Calu3 (cell line): ENCODE measurements around the gene FRAS1. TPM values are rescaled to one million over a fixed set of nuclear protein-coding genes. Genes with fewer than 3 reads are reported as not detected.

ENCODE experiments used
- BruUV-seq: library from RNA; stranded (reverse); fragments of 400-500 nt; replicated peaks from 2 replicates; lab custom pipeline; 2021; lab: Mats Ljungman, UMichigan
- CTCF ChIA-PET: fragments of 300-600 bp; sonication (Branson Sonifier 250); formaldehyde crosslinking; loops from one replicate; lab custom pipeline; 2022; ENCODE audit warnings: antibody characterized with exemption; lab: Charles Lee
- DNase-seq: peaks from one replicate; pipeline ENCODE4 v3.0.0; 2022
- H3K27ac Mint-ChIP-seq: one replicate; pipeline ENCODE4 v1.8.0; 2022; ENCODE audit warnings: mixed read lengths; ENCODE audit not compliant: unreplicated experiment
- H3K27me3 Mint-ChIP-seq: one replicate; pipeline ENCODE4 v1.8.0; 2022; ENCODE audit warnings: mixed read lengths; ENCODE audit not compliant: unreplicated experiment
- H3K36me3 Mint-ChIP-seq: one replicate; pipeline ENCODE4 v1.8.0; 2022; ENCODE audit warnings: mild to moderate bottlenecking, moderate library complexity, mixed read lengths; ENCODE audit not compliant: insufficient read depth, unreplicated experiment
- H3K4me1 Mint-ChIP-seq: one replicate; pipeline ENCODE4 v1.8.0; 2022; ENCODE audit warnings: mild to moderate bottlenecking, low read depth, mixed read lengths; ENCODE audit not compliant: unreplicated experiment
- H3K4me3 Mint-ChIP-seq: one replicate; pipeline ENCODE4 v1.8.0; 2022; ENCODE audit warnings: mild to moderate bottlenecking, low read depth, moderate library complexity, mixed read lengths; ENCODE audit not compliant: unreplicated experiment
- H3K9me3 Mint-ChIP-seq: one replicate; pipeline ENCODE4 v1.8.0; 2022; ENCODE audit warnings: low read depth, mixed read lengths; ENCODE audit not compliant: unreplicated experiment
- intact Hi-C: fragments of 100-400 bp; cut with micrococcal nuclease; formaldehyde crosslinking; loops from one replicate; pipeline ENCODE4 v1.10.0; 2022; ENCODE audit not compliant: unreplicated experiment
- total RNA-seq: library from RNA; stranded (reverse); gene quantifications from 2 replicates; pipeline ENCODE4 v1.2.3, GENCODE V29; 2022
- TF ChIP-seq, protein P1 (sequence below): fragments of 200-600 bp; IDR thresholded peaks from one replicate; pipeline ENCODE4 v1.8.0; 2022; ENCODE audit warnings: antibody characterized with exemption; ENCODE audit not compliant: unreplicated experiment

The FRAS1 gene
- total RNA-seq, 1 experiment from 2014 or later = 29.4 TPM

DNA sequence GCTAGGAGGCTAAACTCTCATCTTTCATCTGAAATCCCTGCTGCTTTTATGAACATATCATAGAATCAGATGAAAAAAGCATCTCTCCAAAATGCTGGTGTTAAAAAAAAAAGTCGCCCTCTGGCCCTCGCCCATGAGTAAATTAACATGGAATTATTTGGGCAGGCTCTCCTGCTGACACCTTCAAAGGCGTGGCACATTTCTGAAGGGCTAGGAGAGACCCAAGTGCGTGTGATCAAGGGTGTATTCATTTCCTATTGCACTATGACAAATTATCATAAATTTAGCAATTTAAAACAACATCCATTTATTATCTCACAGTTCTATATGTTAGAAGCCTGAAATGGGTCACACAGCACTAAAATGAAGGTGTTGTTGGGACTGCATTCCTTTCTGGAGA is 499.5 kb downstream of the FRAS1 start:
- peak overlapping the region; percentile 93 for H3K27ac Mint-ChIP-seq
- intact Hi-C loops = no loop called here
- CTCF ChIA-PET = no interaction called here
- no peak for DNase-seq
- H3K9me3 Mint-ChIP-seq = no peaks in the 10 kb centered on the region
- peaks cover 44% of the 10 kb centered on the region for H3K4me1 Mint-ChIP-seq
- H3K27me3 Mint-ChIP-seq = no peaks in the 10 kb centered on the region
- no peak overlapping the region for H3K4me3 Mint-ChIP-seq
- no TSS peak for BruUV-seq
- H3K36me3 Mint-ChIP-seq = peaks cover 70% of the 10 kb centered on the region
- TF ChIP-seq, protein P1, sequence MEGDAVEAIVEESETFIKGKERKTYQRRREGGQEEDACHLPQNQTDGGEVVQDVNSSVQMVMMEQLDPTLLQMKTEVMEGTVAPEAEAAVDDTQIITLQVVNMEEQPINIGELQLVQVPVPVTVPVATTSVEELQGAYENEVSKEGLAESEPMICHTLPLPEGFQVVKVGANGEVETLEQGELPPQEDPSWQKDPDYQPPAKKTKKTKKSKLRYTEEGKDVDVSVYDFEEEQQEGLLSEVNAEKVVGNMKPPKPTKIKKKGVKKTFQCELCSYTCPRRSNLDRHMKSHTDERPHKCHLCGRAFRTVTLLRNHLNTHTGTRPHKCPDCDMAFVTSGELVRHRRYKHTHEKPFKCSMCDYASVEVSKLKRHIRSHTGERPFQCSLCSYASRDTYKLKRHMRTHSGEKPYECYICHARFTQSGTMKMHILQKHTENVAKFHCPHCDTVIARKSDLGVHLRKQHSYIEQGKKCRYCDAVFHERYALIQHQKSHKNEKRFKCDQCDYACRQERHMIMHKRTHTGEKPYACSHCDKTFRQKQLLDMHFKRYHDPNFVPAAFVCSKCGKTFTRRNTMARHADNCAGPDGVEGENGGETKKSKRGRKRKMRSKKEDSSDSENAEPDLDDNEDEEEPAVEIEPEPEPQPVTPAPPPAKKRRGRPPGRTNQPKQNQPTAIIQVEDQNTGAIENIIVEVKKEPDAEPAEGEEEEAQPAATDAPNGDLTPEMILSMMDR = no peak

DNA sequence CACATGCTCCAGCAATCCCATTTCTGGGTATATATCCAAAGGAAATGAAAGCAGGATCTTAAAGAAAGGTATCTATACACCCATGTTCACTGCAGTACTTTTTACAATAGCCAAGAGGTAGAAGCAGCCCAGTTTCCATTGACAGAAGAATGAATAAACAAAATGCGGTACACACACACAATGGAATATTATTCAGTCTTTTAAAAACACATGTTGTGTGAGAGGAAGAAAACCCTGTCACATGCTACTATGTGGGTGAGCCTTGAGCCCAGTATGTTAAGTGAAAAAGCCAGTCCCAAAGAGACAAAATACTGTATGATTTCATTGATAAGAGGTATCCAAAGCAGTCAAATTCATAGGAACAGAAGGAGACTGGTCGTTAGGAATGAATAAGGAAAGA is 500.7 kb downstream of the FRAS1 start:
- CTCF ChIA-PET = no interaction called here
- Mint-ChIP-seq H3K4me3 (no peak overlapping the region), H3K9me3 (no peaks in the 10 kb centered on the region), H3K36me3 (peaks cover 72% of the 10 kb centered on the region), H3K4me1 (peaks cover 55% of the 10 kb centered on the region), H3K27ac (peak overlapping the region; percentile 93), H3K27me3 (no peaks in the 10 kb centered on the region)
- BruUV-seq = no TSS peak
- TF ChIP-seq, protein P1 = no peak
- intact Hi-C loops = no loop called here
- DNase-seq = no peak

DNA sequence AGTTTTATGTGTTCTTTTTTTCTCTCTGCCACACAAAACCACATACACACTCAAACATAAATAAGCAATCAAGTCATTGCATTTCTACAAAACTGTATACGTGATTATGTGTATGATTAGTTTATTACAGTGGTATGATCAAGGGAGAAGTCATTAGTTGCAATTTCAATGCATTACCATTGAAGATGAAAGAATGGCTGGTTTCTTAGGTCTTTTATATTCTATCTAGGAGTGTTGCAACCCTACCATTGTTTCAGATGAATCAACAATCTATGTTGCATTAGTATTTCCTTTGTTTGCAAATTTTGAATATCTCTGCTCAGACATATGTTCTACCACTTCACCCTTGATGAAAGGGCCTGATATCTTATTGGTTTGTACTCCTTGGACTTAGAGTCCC is 501.3 kb downstream of the FRAS1 start:
- intact Hi-C loops = no loop called here
- CTCF ChIA-PET = interaction anchor here (1.3 kb wide), 1 partner anchor 24 kb away, joined by 4 read pairs; no protein-coding TSS in a partner anchor
- DNase-seq = no peak
- Mint-ChIP-seq H3K4me3 (no peak overlapping the region), H3K36me3 (peaks cover 77% of the 10 kb centered on the region), H3K9me3 (no peaks in the 10 kb centered on the region), H3K27me3 (no peaks in the 10 kb centered on the region), H3K27ac (peak overlapping the region; percentile 93), H3K4me1 (peaks cover 58% of the 10 kb centered on the region)
- no TSS peak for BruUV-seq
- TF ChIP-seq, protein P1 = no peak

DNA sequence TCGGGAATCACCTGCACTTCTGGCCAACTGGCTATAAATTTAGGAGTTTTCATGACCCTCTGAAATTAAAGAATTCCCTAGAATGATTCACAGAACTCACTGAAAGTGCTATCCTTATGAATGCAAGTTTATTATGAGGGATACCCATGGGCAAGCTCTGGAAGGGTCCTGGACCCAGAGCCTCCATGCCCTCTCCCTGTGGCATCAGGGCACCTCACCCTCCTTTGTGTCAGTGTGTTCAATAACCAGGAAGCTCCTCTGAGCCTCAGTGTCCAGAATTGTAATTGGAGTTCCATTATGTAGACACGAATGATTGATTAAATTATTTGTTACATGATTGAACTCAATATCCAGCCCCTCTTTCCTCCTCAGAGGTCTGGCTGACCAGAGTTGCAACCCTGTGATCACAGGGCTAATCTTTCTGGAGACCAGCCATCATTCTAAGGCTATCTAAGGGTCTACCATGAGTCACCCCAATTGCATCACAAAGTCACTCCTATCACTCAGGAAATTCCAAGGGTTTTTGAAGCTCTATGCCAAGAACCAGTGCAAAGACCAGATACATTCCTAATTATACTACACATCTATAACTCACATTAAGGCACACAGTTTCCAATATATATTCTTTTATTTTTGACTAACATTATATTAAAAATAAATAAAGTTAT is 503.3 kb downstream of the FRAS1 start:
- peak overlapping the region; percentile 97 for H3K27ac Mint-ChIP-seq
- H3K4me3 Mint-ChIP-seq = no peak overlapping the region
- TF ChIP-seq, protein P1 = no peak
- no peaks in the 10 kb centered on the region for H3K9me3 Mint-ChIP-seq
- intact Hi-C loops = no loop called here
- CTCF ChIA-PET = interaction anchor here (1.0 kb wide), 1 partner anchor 9 kb away, joined by 4 read pairs; no protein-coding TSS in a partner anchor
- BruUV-seq = no TSS peak
- DNase-seq = peak; percentile 28
- H3K4me1 Mint-ChIP-seq = peaks cover 72% of the 10 kb centered on the region
- peaks cover 71% of the 10 kb centered on the region for H3K36me3 Mint-ChIP-seq
- H3K27me3 Mint-ChIP-seq = no peaks in the 10 kb centered on the region
